NCI-H446 treated with DMSO at 0.1 percent for 48 hours (cell line): ENCODE measurements around the gene NOMO2.
"Not testable (repeated sequence)": the region's sequence is repeated elsewhere in the genome, so short reads cannot be mapped to it uniquely, and the experiment has no call there.

Experiments used
- DNase-seq: peaks from one replicate; lab custom pipeline; 2025; lab: John Stamatoyannopoulos, UW

The NOMO2 gene

GRCh38 chr16:18577942-18578341, 16.0 kb upstream of the NOMO2 start:
- not testable (repeated sequence) for DNase-seq

DNA sequence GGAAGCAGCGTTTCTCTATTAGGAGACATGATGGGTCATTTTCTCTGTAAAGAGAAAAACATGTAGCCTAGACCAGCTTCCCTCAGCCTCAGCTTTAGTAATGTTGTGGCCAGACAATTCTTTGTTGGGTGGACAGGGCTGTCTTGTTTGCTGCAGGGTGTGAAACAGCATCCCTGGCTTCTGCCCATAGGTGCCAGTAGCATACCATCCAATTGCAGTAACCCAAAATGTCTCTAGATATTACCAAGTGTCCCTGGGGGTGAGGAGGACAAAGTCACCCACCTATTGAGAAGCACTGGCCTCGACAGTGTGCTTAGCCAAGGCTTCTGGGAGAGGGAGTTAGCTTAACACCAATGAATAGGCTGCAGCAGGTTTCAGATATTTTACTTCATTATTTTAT, 14.0 kb upstream of the NOMO2 start:
- not testable (repeated sequence) for DNase-seq

DNA sequence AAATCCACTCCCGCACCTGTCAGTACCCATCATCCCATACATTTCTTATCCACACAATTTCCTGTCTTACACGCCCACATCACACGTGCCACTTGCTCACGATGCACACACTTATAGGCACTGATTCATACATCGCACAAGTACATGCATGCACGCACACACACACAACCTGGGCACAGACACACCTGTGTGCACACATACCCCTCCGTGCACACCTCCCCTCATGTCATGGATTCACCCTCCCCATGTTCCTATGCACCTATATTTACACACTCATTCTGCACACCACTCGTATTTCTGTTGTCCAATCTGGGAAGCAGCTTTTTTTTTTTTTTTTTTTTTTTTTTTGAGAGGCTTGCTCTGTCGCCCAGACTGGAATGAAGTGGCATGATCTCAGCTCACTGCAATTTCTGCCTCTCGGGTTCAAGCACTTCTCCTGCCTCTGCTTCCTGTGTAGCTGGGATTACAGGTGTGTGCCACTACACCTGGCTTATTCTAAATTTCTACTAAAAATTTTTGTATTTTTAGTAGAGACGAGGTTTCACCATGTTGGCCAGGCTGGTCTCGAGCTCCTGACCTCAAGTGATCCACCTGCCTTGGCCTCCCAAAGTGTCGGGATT, 13.5 kb upstream of the NOMO2 start:
- not testable (repeated sequence) for DNase-seq

- not testable (repeated sequence) for DNase-seq
Measured at GRCh38 chr16:18573887-18574286, 12.0 kb upstream of the NOMO2 start.

- not testable (repeated sequence) for DNase-seq
Measured at GRCh38 chr16:18572973-18573372, 11.1 kb upstream of the NOMO2 start.

GRCh38 chr16:18571307-18571850, 9.5 kb upstream of the NOMO2 start:
- not testable (repeated sequence) for DNase-seq

- DNase-seq, result not testable (repeated sequence)
Measured at GRCh38 chr16:18570529-18571306, 8.8 kb upstream of the NOMO2 start.

- not testable (repeated sequence) for DNase-seq
Measured at GRCh38 chr16:18560416-18561220, 1.3 kb downstream of the NOMO2 start.

DNA sequence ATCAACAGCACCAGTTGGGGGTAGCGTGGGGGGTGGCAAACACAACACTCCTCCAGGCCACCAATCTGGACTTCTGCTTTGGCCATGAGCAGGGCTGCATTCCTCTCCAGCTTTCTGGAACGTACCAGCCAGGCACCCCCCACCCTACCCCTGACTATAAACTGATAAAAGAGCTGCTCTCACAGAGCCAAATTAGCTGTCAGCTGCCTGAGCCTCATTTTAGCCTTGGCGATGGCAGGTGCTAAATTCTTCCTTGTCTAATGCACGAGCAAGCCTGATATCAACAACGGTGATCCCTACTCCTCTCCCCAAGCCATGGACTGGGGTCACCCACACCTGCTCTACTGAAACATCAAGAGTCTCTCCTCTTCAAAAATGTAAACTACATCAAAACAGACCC, 8.2 kb downstream of the NOMO2 start:
- not testable (repeated sequence) for DNase-seq

- DNase-seq, result not testable (repeated sequence)
Measured at GRCh38 chr16:18547382-18547781, 14.5 kb downstream of the NOMO2 start.

DNA sequence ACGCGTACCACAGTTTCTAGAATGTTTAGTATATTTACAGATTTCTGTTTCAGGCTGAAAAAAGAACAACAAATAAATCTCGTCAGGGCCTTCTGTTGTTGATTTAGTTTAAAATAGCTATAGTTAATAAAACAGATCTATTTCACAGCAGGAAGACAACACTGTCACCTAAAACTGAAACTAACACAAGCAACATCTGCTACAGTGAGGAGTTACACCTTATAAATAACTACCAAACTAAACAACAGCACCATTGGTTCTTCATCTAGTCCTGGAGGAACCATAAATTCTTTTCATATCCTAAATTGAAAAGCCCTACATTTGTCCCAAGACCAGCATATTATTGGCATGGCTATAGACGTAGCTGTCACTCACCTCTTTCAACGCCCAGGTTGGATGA, 15.0 kb downstream of the NOMO2 start:
- not testable (repeated sequence) for DNase-seq

DNA sequence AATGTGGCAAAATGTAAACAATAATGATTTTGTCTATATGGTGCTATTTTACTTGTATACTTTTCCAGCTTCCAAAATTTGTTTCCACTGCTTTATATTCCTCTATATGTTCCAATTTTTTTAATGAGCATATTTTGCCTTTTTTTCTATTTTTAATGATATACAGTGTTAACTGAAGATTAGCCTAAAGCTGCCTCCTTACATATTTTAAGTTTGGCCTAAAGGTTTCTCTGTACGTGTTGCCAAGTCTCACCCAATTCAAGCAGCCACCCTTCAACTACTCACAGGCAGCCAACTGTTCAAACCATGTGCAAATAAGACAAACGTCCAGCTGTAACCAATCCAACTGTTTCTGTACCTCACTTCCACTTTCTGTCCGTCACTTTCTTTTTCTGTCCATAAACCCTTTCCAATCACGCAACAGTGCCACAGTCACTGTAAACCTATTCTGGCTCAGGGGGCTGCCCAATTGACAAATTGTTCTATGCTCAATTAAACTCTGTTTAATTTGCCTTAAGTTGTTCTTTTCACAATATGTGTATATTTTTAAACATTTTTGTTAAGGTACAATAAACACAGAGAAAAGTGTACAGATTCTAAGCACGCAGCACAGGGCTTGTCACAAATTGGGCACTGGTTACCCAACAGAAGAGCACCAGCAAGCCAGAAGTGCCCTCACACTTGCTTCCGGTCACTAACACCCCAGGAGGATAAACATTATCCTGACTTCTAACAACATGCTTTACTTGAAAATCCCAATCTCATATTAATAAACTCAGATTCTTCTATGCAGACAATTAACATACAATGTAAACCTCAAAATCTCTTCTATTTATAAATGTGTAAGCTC, 17.4 kb downstream of the NOMO2 start:
- not testable (repeated sequence) for DNase-seq

- DNase-seq, result not testable (repeated sequence)
Measured at GRCh38 chr16:18541912-18542311, 20.0 kb downstream of the NOMO2 start.

GRCh38 chr16:18537004-18537403, 24.9 kb downstream of the NOMO2 start:
- not testable (repeated sequence) for DNase-seq

DNA sequence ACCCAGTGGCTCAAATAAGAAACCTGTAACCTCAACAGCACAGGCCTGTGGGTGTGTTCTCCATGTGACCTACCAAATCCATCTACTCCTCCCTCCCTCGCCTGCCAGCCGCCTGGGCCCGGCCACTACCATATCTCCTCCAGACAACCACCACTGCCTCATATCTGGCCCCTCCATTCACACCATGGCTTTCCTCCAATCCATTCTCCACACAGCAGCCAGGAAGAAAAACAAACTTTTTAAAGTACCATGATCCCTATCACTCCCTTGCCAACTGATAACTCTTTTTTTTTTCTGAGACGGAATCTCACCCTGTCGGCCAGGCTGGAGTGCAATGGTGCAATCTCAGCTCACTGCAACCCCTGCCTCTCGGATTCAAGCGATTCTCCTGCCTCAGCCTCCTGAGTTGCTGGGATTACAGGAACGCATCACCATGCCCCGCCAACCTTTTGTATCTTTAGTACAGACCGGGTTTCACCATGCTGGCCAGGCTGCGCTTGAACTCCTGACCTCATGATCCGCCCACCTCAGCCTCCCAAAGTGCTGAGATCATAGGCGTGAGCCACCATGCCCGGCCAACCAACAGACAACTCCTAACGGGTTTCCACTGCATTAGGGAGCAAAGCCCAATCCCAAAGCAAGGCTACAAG, 26.3 kb downstream of the NOMO2 start:
- not testable (repeated sequence) for DNase-seq

GRCh38 chr16:18534308-18534707, 27.6 kb downstream of the NOMO2 start:
- DNase-seq, result not testable (repeated sequence)

- not testable (repeated sequence) for DNase-seq
Measured at GRCh38 chr16:18531323-18531722, 30.6 kb downstream of the NOMO2 start.

DNA sequence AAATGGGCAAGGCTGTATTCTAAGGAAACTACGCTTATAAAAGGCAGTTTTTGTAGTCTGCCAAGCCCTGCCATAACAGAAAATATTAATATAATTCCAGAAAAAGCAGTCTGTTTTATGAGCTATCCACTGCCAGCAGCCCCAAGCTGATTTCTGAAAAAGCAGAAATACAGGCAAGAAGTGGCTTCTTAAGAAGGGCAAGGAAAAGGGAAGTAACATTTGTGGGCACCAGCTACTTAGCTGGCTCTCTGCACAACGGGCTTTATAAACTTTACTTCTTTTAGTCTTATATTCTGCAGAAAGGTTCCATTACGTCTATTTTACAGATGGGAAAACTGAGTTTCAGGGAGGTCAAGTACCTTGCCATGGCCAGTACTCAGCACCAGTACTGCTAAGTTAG, 31.6 kb downstream of the NOMO2 start:
- DNase-seq, result not testable (repeated sequence)

DNA sequence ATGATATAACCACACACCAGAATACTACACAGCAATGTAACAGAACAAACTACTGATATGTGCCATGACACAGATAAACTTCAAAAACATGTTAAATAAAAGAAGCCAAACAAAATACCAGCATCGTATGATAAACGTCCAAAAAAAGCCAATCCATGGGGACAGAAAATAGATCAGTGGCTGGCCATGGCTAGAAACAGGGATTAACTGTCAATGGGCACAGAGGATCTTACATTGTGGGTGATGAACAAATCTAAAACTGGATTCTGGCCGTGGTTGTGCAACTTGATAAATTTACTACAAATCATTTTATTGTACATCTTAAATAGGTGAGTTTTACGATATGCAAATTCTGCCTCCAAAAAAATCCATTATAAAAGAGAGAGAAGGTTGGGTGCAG, 35.4 kb downstream of the NOMO2 start:
- not testable (repeated sequence) for DNase-seq

GRCh38 chr16:18525882-18526482, 35.9 kb downstream of the NOMO2 start:
- DNase-seq, result not testable (repeated sequence)
